ENCODE measurements around the gene PSTPIP1.

PSTPIP1 gene

DNA sequence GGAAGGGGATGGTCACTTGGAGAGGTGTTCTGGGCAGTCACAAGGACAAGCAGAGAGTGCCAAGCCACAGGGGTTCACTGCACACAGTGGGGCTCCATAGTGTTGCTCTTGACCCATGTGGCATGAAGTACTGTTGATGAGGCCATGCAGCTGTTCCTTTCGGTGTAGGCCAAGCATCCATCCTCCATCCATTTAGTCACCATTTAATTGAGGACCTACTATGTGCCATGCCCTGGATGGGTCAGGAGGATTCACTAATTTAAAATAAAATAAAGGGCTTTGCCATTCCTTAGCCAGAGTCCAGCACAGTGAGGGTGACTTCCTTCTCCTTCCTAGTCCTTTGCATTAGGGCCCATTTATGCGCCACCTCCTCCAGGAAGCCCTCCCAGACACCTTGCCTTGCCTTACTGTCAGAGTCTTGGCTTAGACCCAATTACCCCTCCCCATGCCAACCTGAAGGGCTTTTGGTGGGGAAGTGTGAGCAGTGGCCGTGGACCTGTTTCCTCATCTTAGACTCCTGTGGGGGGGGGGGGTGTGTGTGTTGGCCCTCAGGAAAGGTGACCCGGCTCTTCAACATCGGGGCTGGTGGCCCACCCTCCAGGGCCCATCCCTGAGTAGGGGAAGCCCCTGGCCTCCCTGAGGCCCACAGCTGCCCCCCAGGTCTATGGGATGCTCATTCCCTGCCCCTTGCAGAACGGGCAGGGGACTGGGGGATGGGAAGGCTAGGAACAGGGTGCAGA lies 25.6 kb downstream of the PSTPIP1 start:
- no peak for DNase-seq

DNA sequence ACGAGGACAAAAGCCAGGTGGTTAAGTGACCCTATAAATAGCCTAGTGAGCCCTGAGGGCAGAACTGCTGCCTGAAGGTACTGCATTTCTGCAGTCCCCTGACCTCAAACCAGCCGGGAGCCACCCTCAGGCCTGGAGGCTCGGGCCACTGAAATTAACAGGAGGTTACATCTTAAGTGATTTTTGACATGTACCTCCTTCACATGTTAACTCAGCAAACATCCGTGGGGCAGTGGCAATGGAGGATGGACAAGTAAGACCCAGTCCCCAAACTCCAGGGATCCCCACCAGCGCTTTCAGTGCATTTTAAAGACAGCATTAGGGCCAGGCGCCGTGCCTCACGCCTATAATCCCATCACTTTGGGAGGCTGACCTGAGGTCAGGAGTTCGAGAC lies 26.2 kb downstream of the PSTPIP1 start:
- no peak for DNase-seq

DNA sequence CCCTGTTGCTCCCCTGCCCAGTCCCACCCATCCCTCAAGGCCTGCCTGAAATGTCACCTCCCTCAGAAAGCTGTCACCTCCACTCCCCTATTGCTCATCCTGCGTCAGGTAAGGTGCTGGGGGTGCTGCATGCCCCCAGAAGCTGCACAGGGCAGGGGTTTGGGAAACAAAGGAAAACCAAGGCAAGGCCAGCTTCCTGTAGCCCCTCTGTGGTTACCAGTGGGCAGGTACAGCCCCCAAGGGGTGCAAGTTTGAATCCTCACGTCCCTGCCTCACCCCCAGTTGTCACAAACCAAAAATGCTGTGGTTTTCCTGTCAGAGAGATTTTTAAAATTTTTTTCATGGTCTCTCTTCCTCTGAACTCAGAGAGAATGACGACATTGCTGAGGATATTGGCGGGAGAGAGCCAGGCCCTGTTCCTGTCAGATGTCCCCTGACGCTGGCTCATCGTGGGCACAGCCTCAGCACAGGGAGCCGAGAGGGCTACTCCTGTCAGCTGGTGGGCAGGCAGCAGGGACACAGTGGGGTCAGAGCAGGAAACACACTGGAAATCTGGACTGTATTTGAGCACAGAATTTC lies 27.0 kb downstream of the PSTPIP1 start:
- DNase-seq = no peak

DNA sequence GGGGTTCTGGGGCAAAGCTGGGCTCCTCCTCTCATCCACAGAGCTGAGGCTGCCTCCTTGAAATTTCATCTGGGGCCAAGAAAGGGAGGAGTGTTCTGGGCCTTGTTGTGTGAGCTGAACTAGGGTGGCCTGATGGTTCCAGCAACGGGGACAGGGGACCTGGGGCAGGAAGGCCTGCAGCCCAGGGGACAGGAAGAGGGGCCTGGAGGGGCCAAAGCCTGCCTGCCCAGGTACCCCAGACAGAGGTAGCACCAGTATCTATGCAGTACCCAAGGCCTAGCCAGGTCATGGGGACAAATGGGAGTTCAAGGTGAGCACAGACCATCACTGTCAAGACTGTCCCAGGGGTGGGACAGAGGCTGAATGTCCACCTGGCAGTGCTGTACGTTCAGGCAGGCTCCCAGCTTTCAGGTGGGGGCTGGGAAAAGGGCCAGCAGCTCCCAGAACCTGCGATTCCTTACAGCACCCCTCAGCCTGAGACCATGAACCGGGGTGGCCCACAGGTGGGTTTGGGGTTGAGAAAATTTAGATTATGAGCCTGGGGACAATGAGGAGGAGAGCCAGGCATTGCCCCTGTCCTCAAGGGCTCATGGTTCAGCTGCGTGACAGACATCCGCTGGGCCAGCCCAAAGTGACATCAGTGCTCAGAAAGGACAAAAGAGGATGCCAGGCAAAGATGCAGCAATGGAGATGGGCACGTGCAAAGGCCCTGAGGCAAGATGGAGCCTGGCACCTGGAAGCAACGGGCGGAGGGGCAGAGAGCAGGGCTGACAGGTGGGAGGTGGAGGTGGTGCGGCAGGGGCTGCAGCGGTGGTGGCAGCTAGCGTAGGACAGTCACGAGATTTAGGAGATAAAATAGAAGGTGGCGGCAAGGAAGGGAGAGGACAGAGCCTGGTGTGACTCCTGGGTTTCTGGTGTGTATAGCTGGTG lies 28.0 kb downstream of the PSTPIP1 start:
- DNase-seq = peak; percentile 1

DNA sequence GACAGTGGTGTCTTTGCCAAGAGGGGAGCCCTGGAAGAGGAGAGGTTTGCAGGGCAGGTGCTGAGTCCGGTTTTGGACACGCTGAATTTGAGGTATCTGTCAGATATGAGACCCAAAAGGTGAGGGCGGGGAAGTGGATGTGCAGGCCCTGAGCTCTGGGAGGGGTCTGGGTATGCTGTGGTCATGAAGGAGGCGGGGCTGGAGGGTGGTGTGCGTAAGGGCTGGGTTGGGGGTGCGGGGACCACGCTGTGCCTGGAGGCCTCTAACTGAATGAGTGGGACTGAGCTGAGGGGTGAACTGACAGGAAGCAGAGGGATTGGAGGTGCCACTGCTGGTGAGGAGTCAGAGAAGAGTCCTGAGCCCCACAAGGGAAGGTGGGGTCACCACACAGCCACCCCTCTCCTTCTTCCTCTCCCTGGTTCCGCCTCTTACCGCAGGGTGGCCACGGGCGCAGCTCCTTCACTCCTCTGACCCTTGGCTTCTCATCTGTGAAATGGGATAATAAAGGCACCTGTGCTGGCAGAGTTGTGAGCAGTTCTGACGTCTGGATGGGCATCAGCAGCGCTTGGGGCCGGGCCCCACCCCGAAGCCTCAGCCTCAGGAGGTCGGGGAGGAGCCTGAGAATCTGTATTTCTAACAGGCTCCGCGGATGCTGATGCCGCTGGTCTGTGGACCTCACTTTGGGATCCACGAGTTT lies 28.8 kb downstream of the PSTPIP1 start:
- peak; percentile 1 for DNase-seq

DNA sequence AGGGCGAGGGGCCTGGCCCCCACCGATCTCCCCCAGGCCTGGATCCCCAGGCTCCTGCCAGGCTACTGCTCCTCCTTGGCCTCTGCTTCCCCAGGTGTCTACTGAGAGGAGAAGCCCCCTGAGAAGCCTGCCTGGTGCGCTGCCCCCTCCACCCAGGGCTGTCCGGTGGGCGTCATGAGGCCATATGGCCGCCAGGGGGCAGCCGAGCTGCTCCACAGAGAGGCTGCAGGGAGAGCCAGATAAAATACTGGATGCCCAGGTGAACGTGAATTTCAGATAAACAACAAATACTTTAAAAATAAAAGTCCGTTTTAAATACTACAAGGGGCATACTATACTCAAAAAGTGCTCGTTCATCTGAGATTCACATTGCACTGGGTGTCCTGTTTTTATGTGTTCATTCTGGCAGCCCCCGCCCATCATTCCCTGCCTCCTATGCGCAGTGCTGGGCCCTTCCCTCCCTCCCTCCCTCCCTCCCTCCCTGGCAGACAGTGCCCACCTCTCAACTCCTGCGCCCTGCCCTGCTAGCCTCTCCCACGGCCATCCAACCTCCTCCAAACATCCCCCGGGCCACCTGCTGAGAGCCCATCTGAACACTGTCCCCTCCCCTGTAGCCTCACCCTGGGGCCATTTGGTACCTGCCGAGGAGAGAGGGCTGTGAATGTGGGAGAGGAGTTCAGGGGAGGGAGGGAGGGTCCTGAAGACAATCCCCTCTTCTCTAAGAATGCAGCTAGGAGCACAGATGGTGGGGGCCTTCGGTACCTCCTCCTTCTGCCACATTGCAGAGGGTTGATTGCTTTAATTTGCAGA lies 29.6 kb downstream of the PSTPIP1 start:
- DNase-seq = peak; percentile 75

DNA sequence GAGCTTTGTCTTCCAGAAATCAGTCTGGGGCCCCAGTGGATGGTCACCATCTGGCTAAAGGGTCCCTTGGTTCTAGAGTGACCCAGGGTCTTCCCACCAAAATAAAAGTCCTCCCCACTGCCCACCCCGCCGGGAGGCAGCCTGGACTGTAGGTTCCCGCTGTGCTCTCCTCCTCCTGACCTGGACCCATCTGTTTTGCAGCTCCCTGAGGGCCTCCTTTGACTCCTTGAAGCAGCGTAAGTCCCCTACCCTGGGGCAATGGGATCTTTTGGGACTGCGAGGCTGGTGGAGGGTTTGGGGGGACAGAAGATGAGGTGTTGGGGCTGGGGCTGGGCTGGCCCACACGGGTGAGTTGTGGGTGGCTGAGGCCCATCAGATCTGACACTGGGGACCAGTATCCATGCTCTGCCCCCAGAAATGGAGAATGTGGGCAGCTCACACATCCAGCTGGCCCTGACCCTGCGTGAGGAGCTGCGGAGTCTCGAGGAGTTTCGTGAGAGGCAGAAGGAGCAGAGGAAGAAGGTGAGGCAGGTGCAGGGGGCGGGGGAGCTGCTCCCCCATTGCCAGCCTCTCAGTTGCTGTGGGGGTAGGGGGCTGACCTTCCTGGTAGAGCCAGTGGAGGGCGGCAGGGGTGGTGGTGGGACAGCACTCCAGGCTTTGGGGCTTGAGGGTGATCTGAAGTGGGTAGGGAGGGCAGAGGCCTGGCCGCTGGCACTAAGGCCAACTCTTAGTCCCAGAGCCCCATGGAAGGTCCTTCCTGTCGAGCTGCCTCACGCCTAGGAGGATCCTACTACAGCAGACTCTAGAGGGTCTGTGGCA lies 30.4 kb downstream of the PSTPIP1 start:
- DNase-seq = peak; percentile 1

DNA sequence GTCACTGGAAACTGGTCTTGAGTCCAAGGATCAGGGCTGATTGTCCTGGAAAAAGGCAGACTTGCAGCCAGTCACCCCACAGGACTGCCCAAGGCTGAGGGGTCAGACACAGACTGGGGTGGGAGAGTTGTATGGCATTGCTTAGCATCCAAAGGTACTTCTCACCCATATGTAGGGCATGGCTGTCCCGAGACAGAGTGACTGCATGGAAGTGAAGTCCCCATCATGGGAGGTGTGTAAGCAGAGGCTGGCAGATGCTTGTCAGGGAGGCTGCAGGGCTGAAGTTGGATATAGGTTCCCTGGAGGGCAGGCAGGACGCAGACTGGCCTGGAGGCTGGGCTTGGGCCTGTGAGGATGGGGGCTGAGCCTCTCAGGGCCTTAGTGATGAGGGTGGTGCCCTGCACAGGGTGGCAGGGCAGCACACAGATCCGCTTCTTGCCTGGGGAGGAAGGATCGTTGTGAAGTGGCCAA lies 31.1 kb downstream of the PSTPIP1 start:
- DNase-seq = peak; percentile 0

DNA sequence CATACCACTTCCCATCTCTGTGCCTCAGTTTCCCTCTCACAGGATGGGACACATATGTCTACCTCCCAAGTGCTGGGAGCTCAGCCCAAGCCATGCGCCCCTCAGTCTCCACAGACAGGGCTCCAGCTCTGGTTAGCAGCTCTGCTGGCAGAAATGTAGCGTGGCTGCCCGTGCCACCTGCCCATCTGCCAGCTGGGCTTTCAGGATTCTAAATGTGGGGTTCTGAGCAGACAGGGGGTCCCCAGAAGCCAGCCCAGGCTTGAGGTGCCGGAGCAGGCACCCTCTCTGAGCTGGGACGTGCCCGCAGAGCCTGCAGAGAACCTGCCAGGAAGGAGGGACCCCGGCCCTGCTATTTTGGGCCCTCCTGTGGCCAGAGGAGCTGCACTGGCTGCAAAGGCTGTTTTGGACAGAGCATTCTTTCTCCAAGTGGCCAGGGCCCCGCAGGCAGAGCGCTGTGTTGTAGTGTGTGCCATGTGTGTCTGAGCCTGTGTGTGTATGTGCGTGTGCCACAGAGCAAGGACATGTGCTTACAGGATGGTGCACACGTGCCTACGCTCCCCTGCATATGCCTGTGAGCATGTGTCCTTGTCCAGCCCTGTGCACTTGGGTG lies 31.7 kb downstream of the PSTPIP1 start:
- peak; percentile 0 for DNase-seq

DNA sequence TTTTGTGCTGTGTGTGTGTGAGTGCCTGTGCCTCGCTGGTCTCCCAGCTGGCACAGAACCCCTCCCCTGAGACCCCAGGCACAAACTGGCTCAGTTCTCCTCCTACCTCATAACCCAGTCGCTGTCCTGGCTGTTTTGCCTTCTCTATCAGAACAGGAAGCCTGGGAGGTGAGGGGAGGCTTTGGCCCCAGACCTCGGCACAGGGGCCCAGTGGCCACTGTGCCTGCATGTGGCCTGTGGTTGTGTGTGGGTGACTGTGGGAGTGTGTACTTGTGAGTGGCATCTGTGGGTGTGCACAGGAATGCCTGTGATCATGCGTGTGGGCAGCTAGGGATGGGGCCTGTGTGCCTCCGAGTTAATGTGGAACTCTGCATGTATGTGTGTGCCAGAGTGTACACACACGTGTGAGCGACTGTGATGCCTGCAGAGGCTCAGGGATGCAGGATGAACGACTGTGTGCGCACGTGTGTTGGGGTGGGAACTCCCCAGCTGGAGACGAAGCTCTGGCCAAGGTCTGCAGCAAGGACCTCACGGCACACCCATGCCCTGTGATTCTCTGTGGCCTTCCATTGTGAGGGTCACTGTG lies 32.3 kb downstream of the PSTPIP1 start:
- peak; percentile 0 for DNase-seq

DNA sequence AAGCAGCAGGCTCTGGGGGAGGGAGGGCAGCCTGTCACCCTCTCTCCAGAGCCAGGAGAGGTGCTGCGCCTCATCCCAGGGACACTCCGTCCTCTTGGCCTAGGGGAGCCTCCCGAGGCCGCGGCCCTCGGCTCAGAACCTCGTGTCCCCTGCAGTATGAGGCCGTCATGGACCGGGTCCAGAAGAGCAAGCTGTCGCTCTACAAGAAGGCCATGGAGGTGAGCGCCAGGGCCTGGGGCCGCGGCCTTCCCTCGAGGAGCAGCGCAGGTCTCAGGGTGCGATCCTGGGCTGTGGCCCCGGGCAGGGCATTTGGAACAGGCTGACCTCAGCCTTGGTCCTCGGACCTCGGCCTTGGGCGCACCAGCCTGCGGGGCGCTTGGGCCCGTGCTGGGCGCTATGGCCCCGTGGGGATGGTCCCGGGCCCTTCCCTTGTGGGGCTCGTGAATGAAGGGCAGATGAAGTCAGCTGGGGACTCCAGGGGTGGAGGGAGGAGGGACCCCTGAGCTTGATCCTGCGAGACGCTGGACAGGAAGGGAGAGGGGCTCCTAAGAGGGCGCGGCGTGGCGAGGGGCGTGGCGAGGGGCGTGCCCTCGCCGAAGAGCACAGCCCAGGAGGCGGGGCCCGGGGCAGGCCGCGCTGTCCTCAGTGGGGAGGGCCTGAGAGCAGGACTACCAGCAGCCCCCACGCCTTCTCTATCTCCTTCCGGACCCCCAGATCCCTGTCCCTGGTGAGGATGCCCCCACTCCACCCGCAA lies 32.9 kb downstream of the PSTPIP1 start:
- DNase-seq = peak; percentile 0

DNA sequence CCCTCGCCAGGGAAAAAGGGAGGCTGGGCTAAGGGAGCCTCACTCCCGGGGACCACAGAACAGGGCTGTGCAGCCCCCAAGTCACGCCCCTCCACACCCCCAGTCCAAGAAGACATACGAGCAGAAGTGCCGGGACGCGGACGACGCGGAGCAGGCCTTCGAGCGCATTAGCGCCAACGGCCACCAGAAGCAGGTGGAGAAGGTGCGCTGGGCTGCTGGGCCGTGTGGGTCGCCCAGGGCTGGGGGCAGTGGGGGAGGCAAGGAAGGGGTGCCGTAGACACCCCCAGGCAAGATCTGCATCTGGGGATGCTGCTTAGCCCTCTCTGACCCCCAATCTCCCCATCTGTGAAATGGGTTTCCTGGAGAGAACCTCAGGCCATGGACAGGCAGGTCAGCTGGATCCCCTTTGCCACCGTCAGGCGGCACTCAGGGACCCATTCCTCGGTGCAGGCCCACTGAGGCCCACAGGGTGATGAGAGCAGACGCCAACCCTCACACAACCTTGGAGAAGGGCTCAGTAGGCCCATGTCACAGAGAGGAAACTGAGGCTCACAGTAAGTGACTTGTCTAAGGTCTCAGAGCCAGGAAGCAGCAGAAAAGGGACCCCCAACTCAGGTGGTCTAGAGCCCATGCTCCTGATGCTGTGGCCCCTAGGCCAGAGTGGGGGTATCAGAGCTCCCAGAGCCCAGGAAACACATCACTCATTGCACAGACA lies 33.7 kb downstream of the PSTPIP1 start:
- DNase-seq = peak; percentile 1

DNA sequence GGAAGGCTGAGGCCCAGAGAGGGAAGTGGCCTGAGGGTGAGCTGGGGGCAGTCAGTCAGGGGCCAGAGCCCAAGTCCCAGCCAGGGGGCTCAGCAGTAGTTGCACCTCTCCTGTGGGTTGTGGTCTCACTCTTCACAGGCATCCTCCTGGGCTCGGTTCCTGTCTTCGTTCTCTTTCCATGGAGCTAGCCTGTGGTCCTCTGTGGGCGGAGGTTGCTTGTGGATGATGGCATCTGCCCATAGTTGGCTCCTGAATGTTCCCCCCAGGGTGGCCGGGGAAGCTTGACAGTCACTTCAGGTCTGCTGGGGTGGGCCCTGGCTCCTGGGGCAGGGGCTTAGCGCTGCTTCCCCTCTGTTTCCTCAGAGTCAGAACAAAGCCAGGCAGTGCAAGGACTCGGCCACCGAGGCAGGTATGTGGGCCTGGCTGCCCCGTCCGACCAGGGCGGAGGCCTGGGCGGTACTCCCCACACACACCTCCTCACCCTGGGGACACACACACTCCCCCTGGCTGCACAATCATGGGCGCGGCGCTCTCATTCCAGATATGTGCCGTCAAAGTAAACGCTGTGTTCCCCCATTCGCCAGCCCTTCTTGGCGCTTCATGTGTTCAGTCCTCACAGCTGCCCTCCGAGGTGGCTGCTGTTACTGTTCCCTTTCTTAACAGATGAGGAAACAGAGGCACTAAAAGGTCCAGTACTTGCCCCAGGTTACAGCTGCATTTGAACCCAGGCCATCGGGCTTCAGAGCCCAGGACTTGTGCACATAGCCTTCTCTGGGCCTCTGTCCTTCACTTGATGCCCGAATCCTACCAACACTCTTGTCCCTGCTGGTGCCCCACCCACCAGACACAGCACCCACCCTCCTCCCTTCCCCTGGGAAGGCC lies 34.5 kb downstream of the PSTPIP1 start:
- peak; percentile 1 for DNase-seq

DNA sequence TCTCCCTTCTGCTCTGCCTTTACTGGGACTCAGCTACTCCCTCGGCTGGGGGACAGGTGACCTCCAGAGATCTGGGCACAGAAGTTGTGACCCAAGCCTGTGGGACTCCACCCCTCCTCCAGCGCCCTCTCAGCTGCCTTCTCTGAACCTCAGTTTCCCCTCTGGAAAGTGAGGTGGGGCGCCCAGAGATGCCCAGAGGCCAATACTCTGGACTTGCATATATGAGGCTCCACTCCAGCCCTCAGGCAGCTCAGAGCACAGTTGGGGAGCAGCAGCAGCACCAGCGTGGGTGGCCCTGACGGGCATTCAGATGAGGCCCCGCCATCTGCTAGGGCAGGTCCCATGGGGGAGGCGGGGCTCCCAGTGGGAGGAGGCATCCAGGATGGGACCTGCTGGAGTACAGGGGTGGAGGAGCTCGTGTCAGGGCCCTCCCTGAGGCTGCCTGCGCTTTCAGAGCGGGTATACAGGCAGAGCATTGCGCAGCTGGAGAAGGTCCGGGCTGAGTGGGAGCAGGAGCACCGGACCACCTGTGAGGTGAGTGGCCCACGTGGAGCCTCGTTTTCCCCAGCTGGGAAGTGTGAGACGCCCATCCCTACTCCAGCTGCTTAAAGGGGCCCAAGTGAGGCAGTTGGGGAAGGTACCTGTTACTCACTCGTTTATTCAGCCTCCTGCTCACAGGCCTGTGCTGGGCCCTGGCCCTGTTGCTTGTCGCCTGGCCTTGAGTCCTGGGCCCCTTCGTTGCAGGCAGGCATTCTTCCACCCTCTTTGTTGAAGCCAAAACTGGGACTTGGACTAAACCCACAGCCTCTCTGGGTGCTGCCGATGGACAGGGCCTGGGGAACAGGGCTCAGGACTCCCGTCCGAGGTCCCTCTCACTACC lies 35.4 kb downstream of the PSTPIP1 start:
- DNase-seq = peak; percentile 1

DNA sequence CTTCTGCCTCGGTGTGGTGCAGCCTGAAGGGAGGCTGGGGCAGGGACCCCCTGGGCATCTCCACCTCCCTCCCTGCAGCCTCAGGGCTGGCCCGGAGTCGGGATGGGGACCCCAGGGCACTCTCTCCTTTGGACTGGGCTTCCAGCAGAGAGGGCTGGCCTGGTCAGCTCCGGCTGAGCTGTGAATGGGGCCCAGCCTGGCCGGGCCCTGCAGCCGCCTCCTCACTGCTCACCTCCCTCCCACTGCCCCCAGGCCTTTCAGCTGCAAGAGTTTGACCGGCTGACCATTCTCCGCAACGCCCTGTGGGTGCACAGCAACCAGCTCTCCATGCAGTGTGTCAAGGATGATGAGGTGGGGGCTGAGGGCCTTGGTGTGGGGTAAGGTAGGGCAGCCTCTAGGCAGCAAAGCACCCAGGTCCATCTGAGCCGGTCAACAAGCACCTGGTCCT lies 36.0 kb downstream of the PSTPIP1 start:
- peak; percentile 1 for DNase-seq

DNA sequence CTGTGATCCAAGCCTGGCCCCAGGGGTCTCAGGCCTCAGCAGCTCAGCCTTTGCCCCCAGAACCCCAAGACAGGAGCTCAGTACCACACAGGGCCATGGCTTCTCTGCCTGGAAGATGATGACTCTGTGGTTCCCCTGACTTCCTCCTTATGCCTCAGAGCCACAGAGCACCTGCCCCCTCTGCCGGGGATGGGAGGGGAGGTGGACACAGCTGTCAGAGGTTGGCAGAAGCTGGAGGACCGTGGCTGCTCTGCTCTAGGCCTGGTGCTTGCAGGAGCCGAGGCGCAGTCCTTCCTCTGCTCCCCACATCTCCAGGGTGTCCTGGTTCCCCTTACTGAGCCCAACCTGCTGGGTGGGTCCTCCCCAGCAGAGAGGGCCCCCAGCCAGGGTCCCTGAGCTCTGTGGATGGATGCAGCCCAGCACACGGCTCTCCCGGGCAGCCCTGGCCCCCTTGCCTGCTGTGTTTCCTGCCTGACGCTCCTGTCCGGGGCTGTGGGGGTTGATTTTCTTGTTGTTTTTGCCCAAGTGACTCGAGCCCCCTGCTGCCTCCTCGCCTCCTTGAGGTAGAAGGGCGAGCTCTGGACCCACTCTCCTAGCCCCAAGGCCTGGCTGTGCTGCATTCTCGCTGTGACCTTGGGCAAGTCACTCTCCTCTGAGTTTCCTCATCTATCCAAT lies 36.6 kb downstream of the PSTPIP1 start:
- peak; percentile 13 for DNase-seq
